HepG2 (cell line): ENCODE data around the gene TDRD3. TPM values are rescaled to one million over a fixed set of nuclear protein-coding genes. Genes with fewer than 3 reads are reported as not detected.

Source experiments
- GZF1 ChIP-seq: sonication (generic); formaldehyde crosslinking; IDR thresholded peaks from 2 replicates; pipeline ENCODE4 v1.5.1; 2020; ENCODE audit warnings: mild to moderate bottlenecking, missing genetic modification reagents
- HES4 ChIP-seq: sonication (generic); formaldehyde crosslinking; IDR thresholded peaks from 2 replicates; pipeline ENCODE4 v1.9.0; 2021; ENCODE audit warnings: mild to moderate bottlenecking, missing genetic modification reagents, borderline replicate concordance
- HOXA7 ChIP-seq: sonication (generic); formaldehyde crosslinking; IDR thresholded peaks from 2 replicates; pipeline ENCODE4 v1.8.1; 2022; ENCODE audit warnings: mild to moderate bottlenecking, missing genetic modification reagents, moderate library complexity
- KIAA2018 ChIP-seq: sonication (generic); formaldehyde crosslinking; IDR thresholded peaks from 2 replicates; pipeline ENCODE4 v1.5.0; 2020; ENCODE audit warnings: mild to moderate bottlenecking, missing genetic modification reagents, borderline replicate concordance
- POLR2AphosphoS2 ChIP-seq: IDR thresholded peaks from 2 replicates; pipeline ENCODE4 v1.6.1; 2011; ENCODE audit warnings: low read depth, low read length, improper control_type of control experiment
- SMAD1 ChIP-seq: sonication (generic); formaldehyde crosslinking; IDR thresholded peaks from 2 replicates; pipeline ENCODE4 v1.4.0; 2020; ENCODE audit warnings: missing genetic modification reagents, low read depth, mild to moderate bottlenecking, borderline replicate concordance
- ZNF34 ChIP-seq: sonication (generic); formaldehyde crosslinking; IDR thresholded peaks from 2 replicates; pipeline ENCODE4 v1.4.0; 2020; ENCODE audit warnings: mild to moderate bottlenecking, missing genetic modification reagents, borderline replicate concordance
- ZNF589 ChIP-seq: sonication (generic); formaldehyde crosslinking; conservative IDR thresholded peaks from 2 replicates; pipeline ENCODE4 v1.8.0; 2022; ENCODE audit warnings: mild to moderate bottlenecking, moderate library complexity, missing genetic modification reagents
- ZNF710 ChIP-seq: sonication (generic); formaldehyde crosslinking; IDR thresholded peaks from 2 replicates; pipeline ENCODE4 v1.5.0; 2020; ENCODE audit warnings: mild to moderate bottlenecking, missing genetic modification reagents, borderline replicate concordance
- ZNF713 ChIP-seq: sonication (generic); formaldehyde crosslinking; IDR thresholded peaks from 2 replicates; pipeline ENCODE4 v1.4.0; 2020; ENCODE audit warnings: mild to moderate bottlenecking, missing genetic modification reagents
- polyA plus RNA-seq, 8 experiments: library from polyadenylated mRNA; depleted of rRNA in 3 of 8; stranded (reverse) in 7 of 8; unstranded in 1 of 8; fragments of >200 nt; fragmentation: Illumina TruSeq in 4 of 8; extraction: Trizol in 4 of 8; gene quantifications; 2 replicates each; pipeline versions ENCODE4 v1.2.1 to v1.2.3, GENCODE V29; 2011 to 2016; ENCODE audit warnings: low read depth in 4 of 8, missing spikeins in 1 of 8, mixed read lengths in 1 of 8; ENCODE audit not compliant: insufficient read depth in 1 of 8
- total RNA-seq, 5 experiments: library from RNA; depleted of rRNA; stranded (reverse); fragments of >200 nt; fragmentation: Illumina TruSeq; extraction: Trizol; gene quantifications; 2 replicates each; pipeline ENCODE4 v1.2.3, GENCODE V29; 2016; ENCODE audit warnings: low read depth in 1 of 5
- TF ChIP-seq, protein P1 (sequence below): sonication (generic); formaldehyde crosslinking; IDR thresholded peaks from 2 replicates; pipeline ENCODE4 v1.4.0; 2020; ENCODE audit warnings: missing genetic modification reagents
- TF ChIP-seq, protein P2 (sequence below): sonication (generic); formaldehyde crosslinking; IDR thresholded peaks from 2 replicates; pipeline ENCODE4 v1.4.0; 2020; ENCODE audit warnings: mild to moderate bottlenecking, missing genetic modification reagents

The TDRD3 gene
- total and polyA plus RNA-seq, 2 of the 13 experiments (the other 11 are each of a cell fraction or from before 2014, with no cell fraction given): 4.7 to 11.8 TPM

DNA sequence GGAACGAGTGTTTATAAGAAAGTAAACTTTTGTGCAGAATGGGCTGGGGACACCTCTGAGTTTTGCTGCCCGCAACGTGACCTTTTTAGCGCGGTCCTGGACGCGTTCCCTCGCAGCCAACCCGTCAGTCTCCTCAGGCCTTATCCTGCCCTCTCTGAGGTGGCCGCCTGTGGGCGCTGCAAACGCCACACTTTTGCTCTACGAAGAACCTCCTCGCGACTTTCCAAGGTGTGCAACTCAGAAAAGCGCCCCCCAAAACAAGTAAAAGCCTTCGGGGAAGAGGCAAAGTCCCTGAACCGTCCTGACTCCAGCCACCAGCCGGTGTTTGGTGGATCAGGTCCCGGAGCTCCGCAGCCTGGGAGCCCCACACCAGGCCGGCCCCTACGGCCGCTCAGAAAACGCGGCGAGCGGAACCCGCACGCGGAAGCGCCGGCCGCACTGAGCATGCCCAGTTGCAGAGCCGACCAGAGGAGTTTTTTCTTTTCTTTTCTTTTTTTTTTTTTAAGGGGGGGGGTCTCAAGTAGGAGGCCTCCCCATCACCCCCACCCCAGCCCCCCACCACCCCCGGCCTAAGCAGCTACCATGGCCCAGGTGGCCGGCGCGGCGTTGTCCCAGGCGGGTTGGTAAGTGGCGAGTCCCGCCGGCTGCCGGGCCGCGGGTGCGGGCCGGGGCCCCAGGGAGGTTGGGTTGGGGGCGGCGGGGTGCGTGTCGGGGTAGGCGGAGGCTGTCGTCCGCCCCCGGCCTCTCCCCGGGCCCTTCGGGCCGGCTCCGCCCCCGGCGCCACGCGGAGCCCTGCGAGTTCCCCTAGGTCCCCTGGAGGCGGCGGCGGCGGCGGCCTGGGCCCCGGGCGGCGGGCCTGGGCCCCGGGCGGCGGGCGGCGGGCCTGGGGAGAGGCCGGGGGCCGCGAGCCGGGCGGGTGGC lies at the start of gene TDRD3 (continued):
- TF ChIP-seq GZF1 (CRISPR knock-in tag): no peak
- no peak for TF ChIP-seq POLR2AphosphoS2
- TF ChIP-seq, protein P1, sequence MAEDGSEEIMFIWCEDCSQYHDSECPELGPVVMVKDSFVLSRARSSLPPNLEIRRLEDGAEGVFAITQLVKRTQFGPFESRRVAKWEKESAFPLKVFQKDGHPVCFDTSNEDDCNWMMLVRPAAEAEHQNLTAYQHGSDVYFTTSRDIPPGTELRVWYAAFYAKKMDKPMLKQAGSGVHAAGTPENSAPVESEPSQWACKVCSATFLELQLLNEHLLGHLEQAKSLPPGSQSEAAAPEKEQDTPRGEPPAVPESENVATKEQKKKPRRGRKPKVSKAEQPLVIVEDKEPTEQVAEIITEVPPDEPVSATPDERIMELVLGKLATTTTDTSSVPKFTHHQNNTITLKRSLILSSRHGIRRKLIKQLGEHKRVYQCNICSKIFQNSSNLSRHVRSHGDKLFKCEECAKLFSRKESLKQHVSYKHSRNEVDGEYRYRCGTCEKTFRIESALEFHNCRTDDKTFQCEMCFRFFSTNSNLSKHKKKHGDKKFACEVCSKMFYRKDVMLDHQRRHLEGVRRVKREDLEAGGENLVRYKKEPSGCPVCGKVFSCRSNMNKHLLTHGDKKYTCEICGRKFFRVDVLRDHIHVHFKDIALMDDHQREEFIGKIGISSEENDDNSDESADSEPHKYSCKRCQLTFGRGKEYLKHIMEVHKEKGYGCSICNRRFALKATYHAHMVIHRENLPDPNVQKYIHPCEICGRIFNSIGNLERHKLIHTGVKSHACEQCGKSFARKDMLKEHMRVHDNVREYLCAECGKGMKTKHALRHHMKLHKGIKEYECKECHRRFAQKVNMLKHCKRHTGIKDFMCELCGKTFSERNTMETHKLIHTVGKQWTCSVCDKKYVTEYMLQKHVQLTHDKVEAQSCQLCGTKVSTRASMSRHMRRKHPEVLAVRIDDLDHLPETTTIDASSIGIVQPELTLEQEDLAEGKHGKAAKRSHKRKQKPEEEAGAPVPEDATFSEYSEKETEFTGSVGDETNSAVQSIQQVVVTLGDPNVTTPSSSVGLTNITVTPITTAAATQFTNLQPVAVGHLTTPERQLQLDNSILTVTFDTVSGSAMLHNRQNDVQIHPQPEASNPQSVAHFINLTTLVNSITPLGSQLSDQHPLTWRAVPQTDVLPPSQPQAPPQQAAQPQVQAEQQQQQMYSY (CRISPR knock-in tag): peak; percentile 98
- no peak for TF ChIP-seq KIAA2018 (CRISPR knock-in tag)
- no peak for TF ChIP-seq HOXA7 (CRISPR knock-in tag)
- no peak for TF ChIP-seq ZNF34 (CRISPR knock-in tag)
- TF ChIP-seq ZNF713 (CRISPR knock-in tag): no peak
- no peak for TF ChIP-seq ZNF589 (CRISPR knock-in tag)
- no peak; the same call in 1 of the 2 replicates for TF ChIP-seq HES4 (CRISPR knock-in tag)
- TF ChIP-seq, protein P2, sequence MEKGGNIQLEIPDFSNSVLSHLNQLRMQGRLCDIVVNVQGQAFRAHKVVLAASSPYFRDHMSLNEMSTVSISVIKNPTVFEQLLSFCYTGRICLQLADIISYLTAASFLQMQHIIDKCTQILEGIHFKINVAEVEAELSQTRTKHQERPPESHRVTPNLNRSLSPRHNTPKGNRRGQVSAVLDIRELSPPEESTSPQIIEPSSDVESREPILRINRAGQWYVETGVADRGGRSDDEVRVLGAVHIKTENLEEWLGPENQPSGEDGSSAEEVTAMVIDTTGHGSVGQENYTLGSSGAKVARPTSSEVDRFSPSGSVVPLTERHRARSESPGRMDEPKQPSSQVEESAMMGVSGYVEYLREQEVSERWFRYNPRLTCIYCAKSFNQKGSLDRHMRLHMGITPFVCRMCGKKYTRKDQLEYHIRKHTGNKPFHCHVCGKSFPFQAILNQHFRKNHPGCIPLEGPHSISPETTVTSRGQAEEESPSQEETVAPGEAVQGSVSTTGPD: no peak
- TF ChIP-seq ZNF710 (CRISPR knock-in tag): 0 out of 2 replicates have a peak, but pooled peaks have one; percentile 37
- no peak for TF ChIP-seq SMAD1 (CRISPR knock-in tag)
